HG03571 (cell line): ENCODE results near the gene SHC3.

Experiments
- ATAC-seq: cut with Tn5 transposase; IDR thresholded peaks from one replicate; pipeline ENCODE4 v1.9.1; 2021; ENCODE audit not compliant: unreplicated experiment

Gene SHC3

DNA sequence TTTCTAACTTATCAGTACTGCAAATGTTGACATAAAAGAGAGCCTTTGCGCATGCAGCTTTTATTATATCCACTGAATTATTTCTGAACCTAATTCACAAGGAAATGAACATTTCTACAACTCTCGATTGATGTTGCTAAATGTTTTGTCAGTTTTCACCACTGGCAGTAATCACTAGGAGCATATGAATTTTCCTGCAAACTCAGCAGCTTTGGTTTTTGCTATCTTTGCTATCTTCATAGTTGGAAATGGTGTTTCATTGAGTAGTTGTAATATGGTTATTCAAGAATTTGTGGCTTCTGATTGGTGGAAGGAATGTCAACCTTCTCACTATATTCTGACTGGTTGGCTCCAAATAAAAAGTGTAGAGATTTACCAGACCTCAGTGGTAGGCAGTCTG is 8.9 kb upstream of the SHC3 start:
- no peak for ATAC-seq

DNA sequence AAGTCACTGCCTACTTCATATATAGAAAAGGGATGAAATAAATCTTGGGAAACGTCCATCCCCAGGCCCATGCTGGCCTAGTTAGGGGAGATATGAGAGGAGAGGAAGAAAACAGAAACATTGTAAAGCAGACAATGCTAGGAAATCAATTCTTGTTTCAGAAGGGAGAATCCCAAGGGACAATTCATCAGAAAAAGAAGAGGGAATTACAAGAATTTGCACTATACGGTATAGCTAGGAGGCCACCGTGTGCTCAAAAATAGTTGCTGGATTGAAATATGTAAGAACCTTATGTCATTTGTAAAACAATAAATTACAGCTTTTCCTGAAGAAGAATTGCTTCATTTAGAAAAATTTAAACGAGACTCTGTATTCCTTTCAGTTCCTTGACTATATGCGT is 8.3 kb upstream of the SHC3 start:
- ATAC-seq, result no peak

DNA sequence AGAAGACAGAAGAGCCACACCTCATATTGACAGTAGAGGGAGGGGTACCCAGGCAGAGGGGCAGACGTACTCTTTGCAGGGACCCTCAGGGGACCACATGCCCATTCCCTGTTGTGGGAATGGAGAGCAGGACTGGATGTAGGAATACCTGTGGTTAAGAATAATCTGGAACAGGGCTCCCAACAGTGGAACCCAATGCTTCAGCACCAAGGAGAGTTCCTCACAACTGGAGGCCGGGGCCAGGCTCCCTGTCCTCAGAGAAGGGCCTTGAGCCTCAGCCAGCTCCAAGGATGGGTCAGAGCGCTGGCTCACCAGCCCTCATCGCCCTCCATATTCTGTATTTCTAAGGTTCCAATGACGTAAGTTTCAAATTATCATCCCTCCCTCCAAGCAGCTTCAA is 7.4 kb upstream of the SHC3 start:
- no peak for ATAC-seq

GRCh38 chr9:89183146-89183545 is 4.5 kb upstream of the SHC3 start:
- no peak for ATAC-seq

GRCh38 chr9:89182369-89182768 is 3.8 kb upstream of the SHC3 start:
- ATAC-seq, result no peak

- no peak for ATAC-seq
These were observed 1.5 kb upstream of the SHC3 start for GRCh38 chr9:89179895-89180734.

DNA sequence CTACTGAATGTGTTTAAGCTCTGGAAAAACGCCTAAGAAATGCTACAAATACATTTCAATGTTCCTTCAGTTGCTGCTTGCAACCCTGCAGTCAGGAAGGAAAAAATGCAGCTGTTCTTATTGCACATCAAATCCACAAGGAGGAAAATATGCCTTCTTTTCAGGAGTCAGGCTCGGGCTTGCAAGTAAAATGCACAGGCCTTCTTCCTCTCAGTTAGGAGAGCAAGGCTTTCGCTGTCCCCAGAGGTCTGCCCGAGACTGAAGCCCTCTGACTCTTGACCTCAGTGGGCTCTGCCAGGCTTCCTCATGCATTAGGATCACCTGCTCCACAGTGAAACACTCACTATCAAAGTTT is 899 bp upstream of the SHC3 start:
- no peak for ATAC-seq

DNA sequence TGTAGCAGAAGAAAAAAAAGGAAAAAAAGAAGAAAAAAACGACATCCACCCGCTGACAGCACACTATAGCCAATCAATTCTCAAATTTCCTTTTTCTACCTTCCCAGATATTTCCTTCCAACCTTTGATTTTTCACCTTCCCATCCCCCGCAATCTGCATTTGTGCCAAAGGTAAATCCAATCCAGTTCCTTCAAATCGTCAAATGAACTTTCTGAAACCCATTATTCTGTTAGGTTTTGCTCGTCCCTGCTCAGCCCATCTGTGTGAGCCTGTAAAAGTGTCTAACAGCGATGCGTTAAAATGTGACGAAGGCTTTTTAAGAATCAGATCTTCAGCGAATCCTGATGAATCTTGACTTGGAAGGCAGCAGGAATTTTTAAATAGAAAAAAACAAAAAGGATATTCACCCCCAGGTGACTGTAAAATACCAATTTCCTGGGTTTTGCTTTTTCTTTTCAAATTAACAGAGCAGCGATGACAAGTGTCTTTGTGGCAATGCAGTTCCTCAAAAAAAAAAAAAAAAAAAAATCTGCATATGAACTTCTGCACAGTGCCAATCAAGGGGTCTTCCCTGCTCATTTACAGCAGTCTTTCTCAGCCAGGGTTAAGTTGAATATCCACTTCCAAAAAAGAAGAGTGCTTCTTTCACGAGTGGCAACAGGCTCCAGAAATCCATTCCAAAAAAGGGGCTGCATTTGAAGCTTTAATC is 367 bp upstream of the SHC3 start:
- no peak for ATAC-seq

DNA sequence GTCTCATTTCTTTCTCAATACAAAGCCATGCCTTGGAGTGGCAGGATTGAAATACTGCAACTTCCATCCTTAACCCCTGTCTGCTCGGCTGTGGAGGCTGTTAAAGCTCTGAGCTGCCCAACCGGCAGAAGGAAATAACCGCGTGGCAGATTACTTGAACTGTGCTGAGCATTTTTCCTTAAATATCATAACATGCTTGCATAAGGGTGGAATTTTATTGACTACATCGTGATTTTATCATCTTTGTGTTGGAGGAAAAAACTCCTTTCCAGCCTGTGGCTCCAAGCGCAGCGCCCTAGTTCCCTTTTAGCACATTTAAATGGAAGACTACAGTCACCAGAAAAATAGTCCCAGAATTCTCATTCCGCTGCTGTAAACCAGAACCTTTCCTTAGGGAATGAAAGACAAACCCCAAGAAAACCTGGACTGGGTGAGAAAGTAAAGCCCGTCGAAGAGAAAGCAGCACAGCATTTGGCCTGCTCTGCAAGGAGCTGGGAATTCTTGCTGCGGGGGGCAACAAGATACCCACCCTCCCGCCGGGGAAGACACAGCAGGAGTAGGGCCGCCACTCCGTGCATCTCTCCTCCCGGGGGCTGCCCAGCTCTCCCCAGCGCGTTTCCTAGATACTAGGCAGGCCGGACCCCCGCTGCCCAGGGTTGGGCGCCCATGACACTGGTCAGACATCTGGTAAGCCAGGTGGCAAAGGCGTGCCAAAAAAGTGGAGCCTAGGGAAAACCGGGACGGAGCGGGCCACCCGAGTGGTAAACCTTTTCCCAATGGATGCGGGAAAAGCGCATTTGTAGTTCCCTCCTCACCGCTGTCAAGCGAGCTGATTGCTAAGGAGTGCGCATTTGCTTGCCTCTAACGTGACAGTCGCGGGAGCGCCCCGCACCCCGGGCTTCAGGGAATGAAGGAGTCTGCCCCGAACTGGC is 1.3 kb downstream of the SHC3 start:
- ATAC-seq, result no peak

DNA sequence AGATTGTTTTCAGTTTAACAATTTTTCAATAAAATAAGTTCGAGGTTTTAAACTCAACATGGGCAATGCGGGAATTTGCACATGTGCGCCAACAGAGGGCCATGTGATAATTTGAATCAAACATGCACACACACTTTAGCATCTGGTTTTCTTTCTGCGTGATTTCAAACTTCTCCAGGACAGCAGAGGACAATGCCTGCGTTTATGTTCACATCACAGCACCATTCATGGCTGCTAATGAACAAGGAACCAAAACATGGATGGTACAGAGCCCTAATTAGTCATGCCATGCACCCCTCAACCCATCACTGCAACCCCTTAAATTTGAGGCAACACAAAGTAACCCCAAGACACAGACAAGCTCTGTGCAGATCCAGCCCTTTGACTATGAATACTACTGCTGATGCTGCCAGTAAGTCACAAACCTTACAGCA is 2.8 kb downstream of the SHC3 start:
- ATAC-seq, result no peak

GRCh38 chr9:89174291-89174690 is 4.3 kb downstream of the SHC3 start:
- ATAC-seq, result no peak

GRCh38 chr9:89173072-89173471 is 5.5 kb downstream of the SHC3 start:
- no peak for ATAC-seq

- ATAC-seq, result no peak
These were observed 6.2 kb downstream of the SHC3 start for GRCh38 chr9:89172398-89172797.

GRCh38 chr9:89171693-89172092 is 6.9 kb downstream of the SHC3 start:
- ATAC-seq, result no peak

DNA sequence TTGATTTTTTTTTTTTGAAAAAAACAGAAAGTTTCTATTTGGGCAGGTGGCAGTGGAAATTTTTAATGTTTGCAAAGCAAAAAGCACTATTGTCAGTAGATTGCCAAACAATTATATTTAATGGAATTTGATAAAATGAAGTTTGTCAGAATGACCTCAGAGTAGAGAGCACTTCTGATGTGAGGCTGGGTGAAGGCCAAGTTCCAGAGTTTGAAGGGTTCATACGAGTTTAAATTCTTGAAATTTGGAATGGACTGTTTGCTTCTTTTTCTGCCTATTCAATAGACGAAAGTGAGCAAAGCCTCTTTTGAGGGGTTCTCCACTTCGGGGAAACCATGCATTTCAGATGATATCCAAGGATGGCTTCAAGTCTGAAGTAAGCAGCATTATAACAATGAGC is 7.4 kb downstream of the SHC3 start:
- ATAC-seq, result no peak

- no peak for ATAC-seq
These were observed 9.5 kb downstream of the SHC3 start for GRCh38 chr9:89168901-89169813.

DNA sequence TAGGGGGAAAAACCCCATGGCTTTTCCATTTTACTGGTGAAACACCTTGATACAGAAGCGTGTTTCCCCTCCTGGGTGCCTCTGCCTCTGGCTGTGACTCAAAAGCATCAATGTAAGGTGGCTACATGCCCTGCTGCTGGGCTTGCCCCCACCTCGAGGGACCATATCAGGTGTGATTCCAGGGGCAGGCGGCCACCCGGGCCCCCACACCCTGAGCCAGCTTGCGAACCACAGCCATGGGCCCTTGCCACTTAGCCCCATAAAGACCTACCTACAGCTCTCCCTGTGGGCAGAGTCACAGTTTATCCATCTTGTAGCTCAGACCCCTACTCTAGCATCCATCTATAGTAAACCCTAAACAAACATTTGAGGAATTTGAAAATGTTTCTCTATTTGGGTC is 10.8 kb downstream of the SHC3 start:
- ATAC-seq, result no peak

- ATAC-seq, result no peak
These were observed 11.8 kb downstream of the SHC3 start for GRCh38 chr9:89166852-89167251.

- no peak for ATAC-seq
These were observed 12.7 kb downstream of the SHC3 start for GRCh38 chr9:89165880-89166279.

GRCh38 chr9:89165341-89165740 is 13.3 kb downstream of the SHC3 start:
- ATAC-seq, result no peak
